Coronary artery (tissue), 2 donors: ENCODE results near the gene TMEM115.
A peak's percentile ranks its signal among the peaks of the same experiment; 100 is the strongest.
"Not testable (repeated sequence)": the region's sequence is repeated elsewhere in the genome, so short reads cannot be mapped to it uniquely, and the experiment has no call there.

Experiments used
- DNase-seq: peaks from one replicate; pipeline ENCODE4 v3.0.0-alpha.2; 2017; ENCODE audit warnings: low spot score
- H3K27ac ChIP-seq, 2 donors: fragments of 200-600 bp; sonication (generic); one replicate each; pipeline ENCODE4 v1.5.1; 2016 to 2019
- H3K4me3 ChIP-seq: fragments of 200-600 bp; sonication (generic); 2 replicates; pipeline ENCODE4 v1.5.1; 2016; ENCODE audit warnings: mild to moderate bottlenecking, moderate library complexity
- CTCF ChIP-seq: fragments of 200-600 bp; sonication (generic); IDR thresholded peaks from one replicate; pipeline ENCODE4 v1.5.1; 2019; ENCODE audit warnings: antibody characterized with exemption

Gene TMEM115

GRCh38 chr3:50318163-50318562 is 41.2 kb downstream of the TMEM115 start:
- no peak for TF ChIP-seq CTCF
- peak overlapping the region in 1 of 2 donors; percentile 17 for H3K27ac ChIP-seq
- H3K4me3 ChIP-seq = peak overlapping the region; percentile 85
- no peak for DNase-seq

- DNase-seq = no peak
- Histone ChIP-seq H3K4me3 (no peak overlapping the region), H3K27ac (peak overlapping the region in 1 of 2 donors; percentile 53)
- no peak for TF ChIP-seq CTCF
These were observed 42.0 kb downstream of the TMEM115 start for GRCh38 chr3:50317300-50317699.

GRCh38 chr3:50316657-50317242 is 42.6 kb downstream of the TMEM115 start:
- no peak for DNase-seq
- TF ChIP-seq CTCF = no peak
- Histone ChIP-seq H3K4me3 (no peak overlapping the region), H3K27ac (peak overlapping the region in 1 of 2 donors; percentile 53)

GRCh38 chr3:50314816-50315215 is 44.5 kb downstream of the TMEM115 start:
- H3K4me3 ChIP-seq = no peak overlapping the region
- no peak for DNase-seq
- no peak for TF ChIP-seq CTCF
- no peak overlapping the region for H3K27ac ChIP-seq

GRCh38 chr3:50314342-50314741 is 45.0 kb downstream of the TMEM115 start:
- H3K4me3 ChIP-seq = no peak overlapping the region
- TF ChIP-seq CTCF = no peak
- no peak overlapping the region for H3K27ac ChIP-seq
- no peak for DNase-seq

GRCh38 chr3:50312041-50312440 is 47.3 kb downstream of the TMEM115 start:
- DNase-seq, H3K4me3 ChIP-seq, H3K27ac ChIP-seq: not testable (repeated sequence)
